CD4-positive, alpha-beta T cell treated with Interferon alpha-2 for 1 hour (primary cell): ENCODE data around the gene PLAGL1.
"Not testable (repeated sequence)": the region's sequence is repeated elsewhere in the genome, so short reads cannot be mapped to it uniquely, and the experiment has no call there.

ENCODE experiments used
- DNase-seq, 2 donors: peaks; one replicate each; pipeline ENCODE4 v3.0.0-alpha.2; 2020 to 2022

PLAGL1 gene

GRCh38 chr6:143936347-143936746 is 71.7 kb downstream of the PLAGL1 start:
- DNase-seq = no peak

GRCh38 chr6:143934867-143935266 is 73.2 kb downstream of the PLAGL1 start:
- no peak for DNase-seq

- DNase-seq = no peak
These were observed 73.7 kb downstream of the PLAGL1 start for GRCh38 chr6:143934331-143934730.

GRCh38 chr6:143929975-143930374 is 78.1 kb downstream of the PLAGL1 start:
- no peak for DNase-seq

GRCh38 chr6:143928853-143929252 is 79.2 kb downstream of the PLAGL1 start:
- DNase-seq = no peak

GRCh38 chr6:143917026-143917425 is 91.0 kb downstream of the PLAGL1 start:
- not testable (repeated sequence) for DNase-seq

- no peak for DNase-seq
These were observed 95.4 kb downstream of the PLAGL1 start for GRCh38 chr6:143912671-143913070.

- no peak for DNase-seq
These were observed 97.0 kb downstream of the PLAGL1 start for GRCh38 chr6:143911028-143911427.

- no peak for DNase-seq
These were observed 105.2 kb downstream of the PLAGL1 start for GRCh38 chr6:143902827-143903226.

- no peak for DNase-seq
These were observed 105.9 kb downstream of the PLAGL1 start for GRCh38 chr6:143901885-143902750.

GRCh38 chr6:143900358-143900757 is 107.7 kb downstream of the PLAGL1 start:
- DNase-seq = no peak

- no peak for DNase-seq
These were observed 111.8 kb downstream of the PLAGL1 start for GRCh38 chr6:143896126-143896860.

GRCh38 chr6:143894655-143895054 is 113.4 kb downstream of the PLAGL1 start:
- no peak for DNase-seq
